Renal cortex interstitium (tissue), 11 donors: ENCODE measurements around the gene FAM9B. TPM values are rescaled to one million over a fixed set of nuclear protein-coding genes. Genes with fewer than 3 reads are reported as not detected.

Experiments used
- DNase-seq, 11 donors: peaks; one replicate each; pipeline ENCODE4 v3.0.0-alpha.2; 2013; ENCODE audit warnings: low read depth in 9 of 11, low spot score in 4 of 11; ENCODE audit errors: extremely low read depth in 1 of 11
- polyA plus RNA-seq, 3 donors: library from polyadenylated mRNA; unstranded; fragments of 120-200 nt; gene quantifications; one replicate each; pipeline ENCODE4 v1.2.1, GENCODE V29; 2013; ENCODE audit not compliant: insufficient read length in 3 of 3

The FAM9B gene
- polyA plus RNA-seq, 3 donors, result 0.11 to 0.22 (median 0.18) TPM

DNA sequence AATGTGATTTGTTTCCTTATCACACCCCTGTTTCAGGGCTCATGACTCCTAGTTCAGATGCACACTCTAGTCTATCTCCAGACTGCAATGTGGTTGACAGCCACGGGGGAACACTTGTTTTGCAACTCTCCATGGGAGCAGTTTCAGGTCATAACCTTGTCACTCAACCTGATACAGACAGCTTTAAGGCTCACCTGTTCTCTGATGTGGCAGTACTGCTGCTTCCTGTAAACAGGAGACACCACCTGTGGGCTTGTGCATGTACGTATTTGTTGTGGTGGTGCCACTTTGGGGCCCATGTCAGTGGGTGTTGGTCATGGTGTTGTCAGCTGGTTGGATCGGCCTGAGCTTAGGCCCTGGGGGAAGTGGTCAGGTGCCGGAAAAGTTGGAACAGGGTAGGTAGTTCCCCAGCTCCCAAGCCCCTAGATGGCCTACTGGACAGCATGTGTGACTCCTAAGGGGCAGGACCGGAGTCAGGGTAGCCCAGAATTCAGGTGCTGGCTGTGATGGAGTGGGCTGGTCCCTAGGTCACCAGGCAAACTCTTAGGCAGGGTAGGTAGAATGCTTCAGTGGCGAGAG lies 46.2 kb downstream of the FAM9B start:
- no peak for DNase-seq

DNA sequence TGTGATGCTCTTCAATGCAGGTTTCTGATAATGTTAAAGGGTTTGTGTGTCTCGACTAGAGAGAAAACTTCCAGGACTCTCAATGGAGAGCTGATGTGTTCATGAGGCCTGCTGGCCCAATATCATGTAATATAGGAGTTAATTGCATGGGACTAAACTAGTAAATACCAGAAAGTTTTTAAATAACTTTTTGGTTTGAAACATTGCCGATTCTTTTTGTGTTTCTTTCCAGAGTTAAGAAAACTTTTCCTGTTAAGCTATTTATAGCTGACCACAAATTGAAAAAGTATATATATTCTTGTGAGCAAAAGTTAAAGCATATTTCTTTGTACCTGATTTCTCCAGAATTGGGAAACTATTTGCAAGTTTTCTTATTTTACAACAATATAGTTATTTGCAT lies 49.7 kb downstream of the FAM9B start:
- DNase-seq, result no peak

DNA sequence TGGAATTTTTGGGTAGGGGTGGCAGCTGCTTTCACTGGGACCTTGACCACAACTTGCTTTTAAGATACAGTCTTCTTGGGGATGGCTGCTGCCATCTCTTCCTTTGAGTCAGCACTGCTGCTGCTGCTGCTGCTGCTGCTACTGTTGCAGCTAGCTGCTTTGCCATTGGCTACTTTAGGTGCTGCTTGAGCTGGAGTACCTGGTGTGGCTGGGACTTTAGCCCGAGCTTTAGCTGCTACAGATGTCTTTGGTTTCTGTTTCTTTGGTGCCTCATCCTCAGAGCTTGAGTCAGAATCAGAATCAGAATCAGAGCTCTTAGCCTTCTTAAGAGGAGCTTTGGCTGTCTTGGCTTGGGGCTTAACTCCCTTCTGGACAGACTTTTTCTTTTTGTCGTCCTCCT lies 52.2 kb downstream of the FAM9B start:
- no peak for DNase-seq

DNA sequence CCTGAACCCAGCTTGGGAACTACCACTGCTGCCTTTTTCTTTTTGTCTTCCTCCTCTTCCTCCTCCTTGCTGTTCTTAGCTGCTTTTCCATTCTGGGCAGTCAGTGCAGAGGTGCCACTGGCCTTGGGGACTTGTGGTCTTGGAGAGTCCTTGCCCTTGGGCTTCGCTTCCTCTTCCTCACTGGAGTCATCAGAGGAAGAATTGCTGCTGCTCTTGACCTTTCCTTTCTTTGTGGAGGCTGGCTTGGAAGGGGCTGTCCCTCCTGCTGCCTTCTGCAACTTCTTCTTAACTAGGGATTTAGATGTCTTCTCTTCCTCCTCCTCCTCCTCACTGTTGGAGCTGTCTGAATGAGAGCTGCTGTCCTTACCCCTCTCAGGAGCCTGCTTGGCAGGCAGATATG lies 53.2 kb downstream of the FAM9B start:
- no peak for DNase-seq

Other genes starting within 250 kb of the FAM9B start
- gene FAM9A, start 232.7 kb downstream of the FAM9B start, polyA plus RNA-seq, result not detected